Amniotic epithelial cell (primary cell): ENCODE results near the gene AQP2.
"Not testable (repeated sequence)": the region's sequence is repeated elsewhere in the genome, so short reads cannot be mapped to it uniquely, and the experiment has no call there.

Source experiments
- DNase-seq: peaks from one replicate; pipeline ENCODE4 v3.0.0-alpha.2; 2010; ENCODE audit warnings: low read depth

AQP2 gene

GRCh38 chr12:49969651-49970429 is 19.3 kb downstream of the AQP2 start:
- no peak for DNase-seq

- no peak for DNase-seq
These were observed 20.1 kb downstream of the AQP2 start for GRCh38 chr12:49970658-49971057.

GRCh38 chr12:49971141-49971540 is 20.6 kb downstream of the AQP2 start:
- no peak for DNase-seq

GRCh38 chr12:49972129-49972528 is 21.6 kb downstream of the AQP2 start:
- DNase-seq: no peak

GRCh38 chr12:49972641-49973360 is 22.3 kb downstream of the AQP2 start, which contains the start of gene AQP6:
Gene AQP6, plus strand, starts transcription at chr12:49972947. Its CDS starts 227 bp downstream, at chr12:49973174.
- DNase-seq: no peak

- DNase-seq: no peak
These were observed 22.9 kb downstream of the AQP2 start for GRCh38 chr12:49973361-49973830.

GRCh38 chr12:49974231-49974675 is 23.7 kb downstream of the AQP2 start:
- peak; percentile 64 for DNase-seq

GRCh38 chr12:49974677-49975317 is 24.3 kb downstream of the AQP2 start:
- DNase-seq: no peak

GRCh38 chr12:49975318-49975761 is 24.8 kb downstream of the AQP2 start:
- DNase-seq: no peak

GRCh38 chr12:49976557-49976956 is 26.0 kb downstream of the AQP2 start:
- no peak for DNase-seq

- DNase-seq: no peak
These were observed 27.6 kb downstream of the AQP2 start for GRCh38 chr12:49978125-49978524.

- DNase-seq: no peak
These were observed 28.6 kb downstream of the AQP2 start for GRCh38 chr12:49979016-49979586.

GRCh38 chr12:49979791-49980190 is 29.3 kb downstream of the AQP2 start:
- no peak for DNase-seq

- DNase-seq: no peak
These were observed 30.2 kb downstream of the AQP2 start for GRCh38 chr12:49980501-49981349.

- DNase-seq: peak; percentile 47
These were observed 31.9 kb downstream of the AQP2 start for GRCh38 chr12:49982246-49983087.

GRCh38 chr12:49983892-49984291 is 33.4 kb downstream of the AQP2 start:
- DNase-seq: peak; percentile 89

- DNase-seq: peak; percentile 36
These were observed 34.2 kb downstream of the AQP2 start for GRCh38 chr12:49984476-49985359.

GRCh38 chr12:49985981-49986380 is 35.4 kb downstream of the AQP2 start:
- DNase-seq: no peak

GRCh38 chr12:49986476-49986875 is 35.9 kb downstream of the AQP2 start:
- not testable (repeated sequence) for DNase-seq
